Spinal cord (tissue), 10 donors: Measurements from ENCODE around the gene GC. TPM values are rescaled to one million over a fixed set of nuclear protein-coding genes. Genes with fewer than 3 reads are reported as not detected.

Experiments used
- DNase-seq, 6 donors: peaks; one replicate each; pipeline versions ENCODE4 v3.0.0 to v3.0.0-alpha.2; 2013 to 2015; ENCODE audit warnings: low spot score in 6 of 6, low read depth in 4 of 6
- H3K27ac ChIP-seq: one replicate; pipeline ENCODE4 v1.5.1; 2013; ENCODE audit warnings: low read depth, low read length, control low read depth
- H3K27me3 ChIP-seq: one replicate; pipeline ENCODE4 v1.6.1; 2013; ENCODE audit warnings: low read length; ENCODE audit not compliant: control insufficient read depth, insufficient read depth
- H3K36me3 ChIP-seq: one replicate; pipeline ENCODE4 v1.6.1; 2013; ENCODE audit warnings: low read length; ENCODE audit not compliant: control insufficient read depth, insufficient read depth
- H3K4me1 ChIP-seq: one replicate; pipeline ENCODE4 v1.6.1; 2013; ENCODE audit warnings: low read length; ENCODE audit not compliant: control insufficient read depth, insufficient read depth
- H3K4me3 ChIP-seq: one replicate; pipeline ENCODE4 v1.5.1; 2013; ENCODE audit warnings: low read depth, low read length, control low read depth
- H3K9me3 ChIP-seq: one replicate; pipeline ENCODE4 v1.6.1; 2013; ENCODE audit warnings: low read length; ENCODE audit not compliant: control insufficient read depth, insufficient read depth
- WGBS: methylation state at CpG from one replicate; pipeline ENCODE4 v1.1.5; 2013; ENCODE audit warnings: missing lambda C conversion rate; ENCODE audit not compliant: insufficient coverage; 5-methylcytosine and 5-hydroxymethylcytosine counted together
- polyA plus RNA-seq, 2 donors: library from polyadenylated mRNA; unstranded; fragments of 120-200 nt; gene quantifications; one replicate each; pipeline ENCODE4 v1.2.1, GENCODE V29; 2013; ENCODE audit not compliant: insufficient read length in 2 of 2
- small RNA-seq: library from RNA; depleted of rRNA; stranded (forward); fragments of <200 nt; gene quantifications from one replicate; pipeline ENCODE3, GENCODE V24; 2014; ENCODE audit warnings: low replicate concordance
- total RNA-seq, 2 donors: library from RNA; depleted of rRNA in 1 of 2; stranded (reverse); fragments of 120-200 nt in 1 of 2; fragments of >200 nt in 1 of 2; gene quantifications; one replicate each; pipeline versions ENCODE4 v1.2.3 to v1.2.4, GENCODE V29; 2013 to 2014
- donor health status: healthy.

The GC gene
- total and polyA plus RNA-seq, 4 donors = 0.77 to 1.1 (median 0.77) TPM; not detected in 1

DNA sequence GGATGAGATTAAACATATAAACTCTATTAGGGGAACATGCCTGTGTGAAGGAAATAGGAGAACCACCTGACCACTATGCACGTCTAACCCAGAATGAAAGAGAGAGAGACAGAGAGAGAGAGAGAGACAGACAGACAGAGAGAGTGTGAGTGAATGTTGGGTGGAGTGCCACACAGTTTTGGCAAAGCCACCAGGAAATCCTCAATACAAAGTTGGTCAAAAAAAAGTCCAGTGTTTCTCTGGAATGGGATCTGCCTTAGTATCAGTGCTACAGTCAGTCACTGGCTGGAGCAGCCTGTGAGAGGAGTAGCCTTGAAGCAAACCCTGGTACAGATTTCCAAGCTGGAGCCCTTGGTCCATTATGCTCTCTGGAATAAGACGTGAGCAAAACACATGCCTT is 91.7 kb downstream of the GC start:
- H3K36me3 ChIP-seq = no peaks in the 10 kb centered on the region
- WGBS = no CpG with 5 or more reads among the region's 2 CpGs
- no peaks in the 10 kb centered on the region for H3K27me3 ChIP-seq
- no peak for DNase-seq
- no peaks in the 10 kb centered on the region for H3K4me1 ChIP-seq
- H3K27ac ChIP-seq = no peak overlapping the region
- no peak overlapping the region for H3K4me3 ChIP-seq
- H3K9me3 ChIP-seq = no peaks in the 10 kb centered on the region

Small RNA genes within 50 kb of the gene (small RNA-seq; reads per million reads assigned to genes)
- not detected for gene RNA5SP163

Other genes starting within 250 kb of the GC start
- gene NPFFR2, start 247.9 kb upstream of the GC start, total RNA-seq = 1 to 10 TPM; 1.3 to 2.9 TPM
- 1 to 10 TPM; 1.3 to 2.1 TPM for gene NPFFR2, start 247.9 kb upstream of the GC start, polyA plus RNA-seq